H1 (cell line): ENCODE results near the gene SERGEF. TPM values are rescaled to one million over a fixed set of nuclear protein-coding genes. Genes with fewer than 3 reads are reported as not detected.

Source experiments
- CTCF ChIA-PET: fragments of 300-600 bp; sonication (Branson Sonifier 250); formaldehyde crosslinking; loops from one replicate; lab custom pipeline; 2021; ENCODE audit not compliant: partially characterized antibody; lab: Charles Lee
- POLR2A ChIA-PET: fragments of 300-600 bp; sonication (Branson Sonifier 250); formaldehyde crosslinking; loops from one replicate; lab custom pipeline; 2021; ENCODE audit warnings: inconsistent platforms; ENCODE audit not compliant: partially characterized antibody; lab: Charles Lee
- DNase-seq, 2 experiments: peaks; one replicate each; pipeline versions ENCODE4 v3.0.0 to v3.0.0-alpha.2; 2010 to 2022; ENCODE audit warnings: low spot score in 2 of 2, low read depth in 1 of 2, mixed read lengths in 1 of 2
- FAIRE-seq: peaks from 2 replicates; lab custom pipeline; 2011; peaks lifted over from hg19 to GRCh38; lab: Jason Lieb, UNC
- H2AFZ ChIP-seq: 2 replicates; pipeline ENCODE4 v1.8.1; 2012; ENCODE audit warnings: low read length, inconsistent platforms
- H2AK5ac ChIP-seq: 2 replicates; pipeline ENCODE4 v1.6.1; 2013; ENCODE audit warnings: low read depth, low read length
- H2BK120ac ChIP-seq: replicated peaks from 2 replicates; pipeline ENCODE3; 2013; ENCODE audit warnings: low read depth, low read length, inconsistent platforms
- H2BK12ac ChIP-seq: 2 replicates; pipeline ENCODE4 v1.6.1; 2013; ENCODE audit warnings: low read depth, low read length
- H2BK15ac ChIP-seq: 2 replicates; pipeline ENCODE4 v1.6.1; 2013; ENCODE audit warnings: low read length
- H2BK20ac ChIP-seq: 2 replicates; pipeline ENCODE4 v1.6.1; 2013; ENCODE audit warnings: low read length
- H2BK5ac ChIP-seq: 2 replicates; pipeline ENCODE4 v1.6.1; 2013; ENCODE audit warnings: low read depth, low read length
- H3K14ac ChIP-seq: 2 replicates; pipeline ENCODE4 v1.6.1; 2013; ENCODE audit warnings: inconsistent platforms; ENCODE audit not compliant: insufficient read length
- H3K18ac ChIP-seq: 2 replicates; pipeline ENCODE4 v1.6.1; 2013; ENCODE audit warnings: low read length; ENCODE audit errors: extremely low read depth
- H3K23ac ChIP-seq: 2 replicates; pipeline ENCODE4 v1.6.1; 2013; ENCODE audit warnings: inconsistent platforms; ENCODE audit not compliant: insufficient read length
- H3K23me2 ChIP-seq: 2 replicates; pipeline ENCODE4 v1.6.1; 2013; ENCODE audit warnings: low read depth, low read length
- H3K27ac ChIP-seq: 2 replicates; pipeline ENCODE4 v1.6.1; 2011; ENCODE audit warnings: low read depth, low read length, inconsistent platforms
- H3K27me3 ChIP-seq, 4 experiments: replicated peaks in 1 of 4; 1 replicate in 1 of 4; 2 replicates in 3 of 4; pipeline versions ENCODE4 v1.6.1 to v1.8.1; 2011 to 2013; ENCODE audit warnings: low read length in 3 of 4, mild to moderate bottlenecking in 3 of 4, inconsistent platforms in 2 of 4, mixed read lengths in 2 of 4, moderate library complexity in 1 of 4; ENCODE audit not compliant: control insufficient read depth in 3 of 4, insufficient read depth in 3 of 4; ENCODE audit errors: extremely low read depth in 1 of 4
- H3K36me3 ChIP-seq, 4 experiments: 2 replicates each; pipeline versions ENCODE4 v1.6.1 to v1.8.1; 2011 to 2013; ENCODE audit warnings: mild to moderate bottlenecking in 4 of 4, low read length in 3 of 4, moderate library complexity in 2 of 4, control low read depth in 1 of 4, inconsistent platforms in 1 of 4; ENCODE audit not compliant: insufficient read depth in 4 of 4, control insufficient read depth in 2 of 4
- H3K4ac ChIP-seq: replicated peaks from 2 replicates; pipeline ENCODE3; 2013; ENCODE audit warnings: low read length, low read depth, mixed read lengths, inconsistent platforms; ENCODE audit not compliant: insufficient read length
- H3K4me1 ChIP-seq, 4 experiments: replicated peaks in 1 of 4; 1 replicate in 1 of 4; 2 replicates in 3 of 4; pipeline versions ENCODE4 v1.6.1 to v1.8.1; 2011 to 2013; ENCODE audit warnings: low read length in 3 of 4, inconsistent platforms in 2 of 4, mixed read lengths in 1 of 4; ENCODE audit not compliant: insufficient read depth in 4 of 4, control insufficient read depth in 3 of 4
- H3K4me2 ChIP-seq, 2 experiments: 2 replicates each; pipeline versions ENCODE4 v1.6.1 to v1.8.1; 2011 to 2013; ENCODE audit warnings: low read depth in 2 of 2, low read length in 2 of 2, control low read depth in 1 of 2, inconsistent platforms in 1 of 2, mild to moderate bottlenecking in 1 of 2; ENCODE audit not compliant: insufficient read depth in 1 of 2
- H3K4me3 ChIP-seq, 4 experiments: fragments of 200-600, 300-600 bp in 1 of 4; sonication (generic), shearing (Covaris generic), sonication (Bioruptor Twin) in 1 of 4; 2 replicates each; pipeline versions ENCODE4 v1.5.1 to v1.8.1; 2011 to 2016; ENCODE audit warnings: low read length in 4 of 4, low read depth in 3 of 4, control low read depth in 2 of 4, inconsistent platforms in 2 of 4, mild to moderate bottlenecking in 2 of 4, mixed read lengths in 1 of 4, moderate library complexity in 1 of 4; ENCODE audit not compliant: insufficient read depth in 2 of 4; ENCODE audit errors: extremely low read depth in 1 of 4
- H3K56ac ChIP-seq: replicated peaks from 2 replicates; pipeline ENCODE3; 2013; ENCODE audit warnings: low read depth, mild to moderate bottlenecking, mixed read lengths, low read length, inconsistent platforms; ENCODE audit not compliant: insufficient read length
- H3K79me1 ChIP-seq: 2 replicates; pipeline ENCODE4 v1.6.1; 2013; ENCODE audit warnings: low read depth, low read length, control low read depth
- H3K79me2 ChIP-seq, 2 experiments: 2 replicates each; pipeline versions ENCODE4 v1.6.1 to v1.8.1; 2012 to 2013; ENCODE audit warnings: low read length in 2 of 2, mild to moderate bottlenecking in 2 of 2, inconsistent platforms in 1 of 2; ENCODE audit not compliant: insufficient read depth in 2 of 2, control insufficient read depth in 1 of 2
- H3K9ac ChIP-seq, 4 experiments: replicated peaks in 1 of 4; 1 replicate in 1 of 4; 2 replicates in 3 of 4; pipeline versions ENCODE4 v1.6.1 to v1.8.1; 2011 to 2013; ENCODE audit warnings: low read depth in 3 of 4, low read length in 3 of 4, control low read depth in 2 of 4, mild to moderate bottlenecking in 2 of 4, moderate library complexity in 2 of 4, inconsistent platforms in 1 of 4; ENCODE audit errors: extremely low read depth in 1 of 4
- H3K9me3 ChIP-seq, 2 experiments: 2 replicates each; pipeline versions ENCODE4 v1.6.1 to v1.8.1; 2012 to 2013; ENCODE audit warnings: mild to moderate bottlenecking in 2 of 2, moderate library complexity in 2 of 2, control low read depth in 1 of 2, inconsistent platforms in 1 of 2, low read depth in 1 of 2, low read length in 1 of 2, mixed read lengths in 1 of 2; ENCODE audit not compliant: insufficient read depth in 2 of 2
- H4K20me1 ChIP-seq, 2 experiments: replicated peaks in 1 of 2; 2 replicates each; pipeline versions ENCODE3 to v1.8.1; 2011 to 2013; ENCODE audit warnings: inconsistent platforms in 2 of 2, low read length in 2 of 2, mild to moderate bottlenecking in 1 of 2; ENCODE audit not compliant: insufficient read depth in 2 of 2, control insufficient read depth in 1 of 2
- H4K5ac ChIP-seq: 2 replicates; pipeline ENCODE4 v1.6.1; 2013; ENCODE audit warnings: low read length, low read depth, mixed read lengths, inconsistent platforms; ENCODE audit not compliant: insufficient read length
- H4K8ac ChIP-seq: 2 replicates; pipeline ENCODE4 v1.8.0; 2013; ENCODE audit warnings: mild to moderate bottlenecking, moderate library complexity, low read length, inconsistent platforms; ENCODE audit not compliant: insufficient read depth; ENCODE audit errors: extremely low read depth
- H4K91ac ChIP-seq: replicated peaks from 2 replicates; pipeline ENCODE3; 2013; ENCODE audit warnings: low read length, mixed read lengths, inconsistent platforms; ENCODE audit not compliant: insufficient read length
- BACH1 ChIP-seq: IDR thresholded peaks from 2 replicates; pipeline ENCODE4 v1.6.1; 2012; ENCODE audit warnings: low read length, improper control_type of control experiment
- EGR1 ChIP-seq: IDR thresholded peaks from 2 replicates; pipeline ENCODE4 v1.6.1; 2011; ENCODE audit warnings: low read depth, low read length, borderline replicate concordance
- GTF2F1 ChIP-seq: IDR thresholded peaks from 2 replicates; pipeline ENCODE4 v1.6.1; 2012; ENCODE audit warnings: low read depth, low read length, improper control_type of control experiment, borderline replicate concordance
- HDAC2 ChIP-seq, 2 experiments: fragments of 300-600 bp in 1 of 2; sonication (generic) in 1 of 2; IDR thresholded peaks; 2 replicates each; pipeline ENCODE4 v1.6.1; 2011 to 2012; ENCODE audit warnings: low read depth in 2 of 2, low read length in 2 of 2, mild to moderate bottlenecking in 2 of 2, moderate library complexity in 2 of 2, borderline replicate concordance in 1 of 2, inconsistent platforms in 1 of 2
- JUND ChIP-seq: IDR thresholded peaks from 2 replicates; pipeline ENCODE4 v1.6.1; 2011; ENCODE audit warnings: mild to moderate bottlenecking, improper control_type of control experiment, low read length
- KDM4A ChIP-seq: IDR thresholded peaks from one replicate; pipeline ENCODE4 v1.7.1; 2012; ENCODE audit warnings: low read depth, mild to moderate bottlenecking, moderate library complexity, low read length, inconsistent platforms; ENCODE audit not compliant: severe bottlenecking
- KDM5A ChIP-seq: fragments of 200-600 bp; IDR thresholded peaks from 2 replicates; pipeline ENCODE4 v1.7.1; 2012; ENCODE audit warnings: mild to moderate bottlenecking, low read length, inconsistent platforms, mixed read lengths
- POLR2AphosphoS5 ChIP-seq: IDR thresholded peaks from 2 replicates; pipeline ENCODE4 v1.6.1; 2011; ENCODE audit warnings: low read depth, low read length
- POU5F1 ChIP-seq: IDR thresholded peaks from 2 replicates; pipeline ENCODE4 v1.6.1; 2011; ENCODE audit warnings: low read depth, mild to moderate bottlenecking, low read length, moderate library complexity
- RBBP5 ChIP-seq: IDR thresholded peaks from 2 replicates; pipeline ENCODE4 v1.7.1; 2012; ENCODE audit warnings: low read depth, mild to moderate bottlenecking, inconsistent platforms, low read length, moderate library complexity, borderline replicate concordance
- SIN3A ChIP-seq, 2 experiments: IDR thresholded peaks in 1 of 2; conservative IDR thresholded peaks in 1 of 2; 2 replicates each; pipeline ENCODE4 v1.6.1; 2011 to 2012; ENCODE audit warnings: low read length in 2 of 2, improper control_type of control experiment in 1 of 2, low read depth in 1 of 2, mild to moderate bottlenecking in 1 of 2
- TCF12 ChIP-seq: IDR thresholded peaks from 2 replicates; pipeline ENCODE4 v1.6.1; 2011; ENCODE audit warnings: low read depth, mild to moderate bottlenecking, low read length
- WGBS, 2 experiments: shearing (Covaris generic) in 1 of 2; methylation state at CpG; one replicate each; pipeline versions ENCODE4 v1.1.6 to v1.1.7; 2013 to 2015; ENCODE audit warnings: low lambda C conversion rate in 2 of 2, mixed read lengths in 2 of 2, inconsistent platforms in 1 of 2, low coverage in 1 of 2, missing lambda C conversion rate in 1 of 2; ENCODE audit not compliant: insufficient replicate concordance in 2 of 2, insufficient coverage in 1 of 2, insufficient read length in 1 of 2; ENCODE audit errors: extremely low coverage in 1 of 2, missing lambda C conversion rate in 1 of 2; 5-methylcytosine and 5-hydroxymethylcytosine counted together
- polyA plus RNA-seq, 7 experiments: library from polyadenylated mRNA; depleted of rRNA in 3 of 7; stranded (reverse) in 5 of 7; unstranded in 2 of 7; fragments of >200 nt in 5 of 7; fragments of 200-250 nt in 2 of 7; gene quantifications; 1 replicate in 5 of 7; 2 replicates in 1 of 7; 4 replicates in 1 of 7; pipeline versions ENCODE4 v1.2.1 to v1.2.3, GENCODE V29; 2011 to 2013; ENCODE audit warnings: missing spikeins in 2 of 7, mixed read lengths in 2 of 7
- total RNA-seq: library from RNA; stranded (reverse); fragmentation: NEBNext Ultra II Directional; extraction: Animal tissue kit (Norgen Biotek cat#: 25700); gene quantifications from 2 replicates; pipeline ENCODE4 v1.2.1, GENCODE V29; 2021

SERGEF gene
- total and polyA plus RNA-seq, 2 of the 8 experiments (the other 6 are each of a cell fraction or from before 2014, with no cell fraction given) = 16.6 to 28.8 TPM

DNA sequence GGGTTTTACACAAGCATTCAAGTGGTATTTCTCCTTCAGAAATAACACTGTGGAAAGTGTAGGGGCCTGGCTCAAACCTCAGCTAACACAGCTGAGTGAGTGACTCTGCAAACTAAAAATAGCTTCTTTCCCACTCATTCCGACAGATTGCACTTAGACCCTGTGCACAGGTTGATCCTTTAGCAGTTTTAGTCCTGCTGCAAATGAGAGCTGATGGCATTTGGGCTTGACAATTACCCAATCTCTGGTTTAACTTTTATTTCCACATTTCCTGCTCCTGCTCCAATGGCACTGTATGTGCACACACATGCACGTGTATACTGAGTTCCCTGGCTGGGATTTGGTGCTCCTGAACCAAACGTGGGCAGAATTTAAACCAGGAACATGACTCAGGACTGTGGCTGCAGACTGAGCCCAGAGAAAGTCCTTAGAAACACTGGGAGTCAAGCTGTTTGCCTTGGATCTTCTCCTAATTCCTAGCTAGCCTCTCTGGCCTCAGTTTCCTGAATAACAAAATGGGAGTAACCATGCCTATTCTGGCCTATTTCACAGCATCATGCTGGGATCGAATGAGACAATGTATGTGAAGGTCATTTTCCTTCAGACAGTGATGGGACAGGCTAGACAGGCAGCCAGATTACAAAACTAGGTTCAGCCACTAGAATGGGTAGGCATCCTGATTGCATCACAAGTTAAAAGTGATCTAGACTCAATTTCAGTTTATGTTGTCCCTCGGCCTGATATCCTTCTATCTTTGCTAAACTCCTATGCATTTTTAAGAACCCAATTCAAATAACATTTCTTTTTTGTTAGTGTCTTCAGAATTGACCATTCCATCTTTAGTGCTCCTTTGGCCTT lies 58.2 kb downstream of the SERGEF start:
- no peak overlapping the region for H3K4ac ChIP-seq
- H3K36me3 ChIP-seq = peaks cover 0 to 2% (median 0%) of the 10 kb centered on the region in 4 experiments; a peak in 4 of 8 replicates
- H3K56ac ChIP-seq = no peak overlapping the region
- H3K4me3 ChIP-seq = no peak overlapping the region
- H3K9me3 ChIP-seq = no peaks in the 10 kb centered on the region
- H4K91ac ChIP-seq = no peak overlapping the region
- no peak overlapping the region for H3K18ac ChIP-seq
- H3K4me1 ChIP-seq = no peaks in the 10 kb centered on the region
- H2AFZ ChIP-seq = no peak overlapping the region
- DNase-seq (no peak), FAIRE-seq (no peak)
- H2BK120ac ChIP-seq = no peak overlapping the region
- H4K8ac ChIP-seq = no peak overlapping the region
- no peak overlapping the region for H3K9ac ChIP-seq
- no peak overlapping the region for H3K27ac ChIP-seq
- POLR2A ChIA-PET = no interaction called here
- H2AK5ac ChIP-seq = no peak overlapping the region
- H2BK20ac ChIP-seq = no peak overlapping the region
- CTCF ChIA-PET = interaction anchor here (0.7 to 2.5 kb wide), 7 partner anchors 14 to 392 kb away, joined by 3 to 9 read pairs (median 3); no protein-coding TSS in a partner anchor
- no peaks in the 10 kb centered on the region for H3K79me1 ChIP-seq
- 91% methylated on average over 5 of the region's 5 CpGs; no CpG with 5 or more reads in 1 of the 2 experiments for WGBS, 2 experiments
- H4K5ac ChIP-seq = no peak overlapping the region
- H3K79me2 ChIP-seq = no peaks in the 10 kb centered on the region
- no peak overlapping the region for H2BK5ac ChIP-seq
- no peaks in the 10 kb centered on the region for H3K27me3 ChIP-seq
- H3K14ac ChIP-seq = no peak overlapping the region
- no peaks in the 10 kb centered on the region for H3K23me2 ChIP-seq
- no peak overlapping the region for H2BK12ac ChIP-seq
- no peak overlapping the region for H3K23ac ChIP-seq
- no peak overlapping the region for H3K4me2 ChIP-seq
- H4K20me1 ChIP-seq = peaks cover 0 to 2% of the 10 kb centered on the region in 2 experiments
- no peak overlapping the region for H2BK15ac ChIP-seq
- TF ChIP-seq BACH1 = no peak
- TF ChIP-seq SIN3A (conservative IDR thresholded peaks at IDR 0.05 in 1 of 2, IDR thresholded peaks at IDR 0.05 in 1 of 2; ENCODE audit: low read depth in 1 of 2, low read length in 2 of 2) = no peak
- no peak for TF ChIP-seq RBBP5
- TF ChIP-seq POU5F1 = no peak
- TF ChIP-seq TCF12 = no peak
- TF ChIP-seq POLR2AphosphoS5 = no peak
- TF ChIP-seq EGR1 = no peak
- no peak for TF ChIP-seq KDM5A
- TF ChIP-seq JUND = no peak
- TF ChIP-seq GTF2F1 = no peak
- no peak for TF ChIP-seq HDAC2 (IDR thresholded peaks at IDR 0.05; ENCODE audit: borderline replicate concordance in 1 of 2, low read depth in 2 of 2, low read length in 2 of 2)
- no peak for TF ChIP-seq KDM4A
